Stimulated activated CD4-positive, alpha-beta T cell treated with anti-CD3 and anti-CD28 coated beads, Interleukin-15, amount 100 ng/mL, for 24 hours (primary cell): ENCODE results near the gene STAM.

Source experiments
- DNase-seq: peaks from one replicate; pipeline ENCODE4 v3.0.0-alpha.2; 2020

STAM gene

DNA sequence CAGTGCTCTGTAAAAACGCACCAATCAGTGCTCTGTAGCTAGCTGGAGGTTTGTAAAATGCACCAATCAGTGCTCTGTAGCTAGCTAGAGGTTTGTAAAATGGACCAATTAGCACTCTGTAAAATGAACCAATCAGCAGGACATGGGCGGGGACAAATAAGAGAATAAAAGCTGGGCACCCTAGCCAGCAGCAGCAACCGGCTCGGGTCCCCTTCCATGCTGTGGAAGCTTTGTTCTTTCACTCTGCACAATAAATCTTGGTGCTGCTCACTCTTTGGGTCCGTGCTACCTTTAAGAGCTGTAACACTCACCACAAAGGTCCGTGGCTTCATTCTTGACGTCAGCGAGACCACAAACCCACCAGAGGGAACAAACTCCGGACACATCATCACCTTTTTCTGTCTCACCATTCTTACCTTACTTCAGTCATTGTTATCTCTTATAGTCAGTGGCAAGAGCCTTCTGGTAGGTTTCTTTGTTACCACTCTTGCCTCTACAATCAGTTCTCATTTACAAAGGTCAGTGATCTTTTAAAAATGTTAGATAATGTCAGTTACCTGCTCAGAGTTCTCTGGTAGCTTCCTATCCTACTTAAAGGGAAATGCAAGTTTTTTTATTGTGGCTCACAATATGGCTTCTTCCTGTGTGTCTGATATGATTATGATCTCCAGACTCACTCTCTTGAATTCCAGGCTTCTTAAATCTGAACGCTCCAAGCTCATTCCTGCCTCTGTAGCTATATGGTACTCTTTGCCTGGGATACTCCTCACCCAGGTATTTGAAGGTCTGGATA is 4.5 kb downstream of the STAM start:
- peak; percentile 66 for DNase-seq

DNA sequence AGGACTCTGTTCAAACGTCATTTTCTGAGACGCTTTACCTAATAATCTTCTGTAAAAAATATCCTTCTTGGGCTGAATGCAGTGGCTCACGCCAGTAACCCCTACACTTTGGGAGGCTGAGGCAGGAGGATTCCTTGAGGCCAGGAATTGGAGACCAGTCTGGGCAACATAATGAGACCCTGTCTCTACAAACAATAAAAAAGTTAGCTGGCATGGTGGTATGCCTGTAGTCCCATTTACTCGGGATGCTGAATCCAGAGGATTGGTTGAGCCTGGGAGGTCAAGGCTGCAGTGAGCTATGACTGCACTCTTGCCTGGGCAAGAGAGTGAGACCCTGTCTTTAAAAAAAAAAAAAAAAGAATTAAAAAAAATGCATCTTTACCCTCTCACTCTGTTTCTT is 5.1 kb downstream of the STAM start:
- no peak for DNase-seq

DNA sequence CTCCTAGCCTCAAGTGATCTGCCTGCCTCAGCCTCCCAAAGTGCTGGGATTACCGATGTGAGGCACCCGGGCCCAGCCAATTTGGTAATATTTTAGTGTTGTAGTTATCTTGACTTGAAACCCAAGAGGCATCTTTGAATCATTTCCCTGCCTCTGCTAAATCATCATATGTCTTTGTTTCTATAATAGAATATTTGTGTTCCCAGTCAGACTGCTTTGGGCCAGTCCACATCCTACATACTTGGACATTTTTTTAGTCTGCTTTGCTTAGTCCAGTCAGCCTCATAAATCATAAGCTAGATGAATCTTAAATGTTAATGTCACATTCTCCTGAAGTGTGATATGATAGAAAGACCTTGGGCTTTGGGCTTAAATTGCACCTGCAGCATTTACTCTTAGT is 5.9 kb downstream of the STAM start:
- no peak for DNase-seq

DNA sequence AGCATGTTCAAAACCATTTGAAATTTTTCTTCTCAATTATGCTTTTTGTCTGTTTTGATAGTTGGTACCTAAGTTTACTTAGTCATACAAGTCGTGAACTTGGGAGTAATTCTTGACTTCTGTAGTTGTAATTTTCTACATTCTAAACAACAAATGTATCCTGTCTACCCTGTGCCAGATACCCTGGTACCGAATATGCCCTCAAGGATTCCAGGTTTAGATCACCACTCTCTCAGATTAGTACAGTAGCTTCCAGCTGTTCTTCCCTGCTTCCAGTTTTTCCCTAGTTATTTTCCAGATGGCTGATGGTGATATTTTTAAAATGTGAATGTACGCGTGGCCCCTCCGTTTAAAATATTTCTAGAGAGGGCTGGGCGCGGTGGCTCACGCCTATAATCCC is 6.5 kb downstream of the STAM start:
- DNase-seq = no peak

DNA sequence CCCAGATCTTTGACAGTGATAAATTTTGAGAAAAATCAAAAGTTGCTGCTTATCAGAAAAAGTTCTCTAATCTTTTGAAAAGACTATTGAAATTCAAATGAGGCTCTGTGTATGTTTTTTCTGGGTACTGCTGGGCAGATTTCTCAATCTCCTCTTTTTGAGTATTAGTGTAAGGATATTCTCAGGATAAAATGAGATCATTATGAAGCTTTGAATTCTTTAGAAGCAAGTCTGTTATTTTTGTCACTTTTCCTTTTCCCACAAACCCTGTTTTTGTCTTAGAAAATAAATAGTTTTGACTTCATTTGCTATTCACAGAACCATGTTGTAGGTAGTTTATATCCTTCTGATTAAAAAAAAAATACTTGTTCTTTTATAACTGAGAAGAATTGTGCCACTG is 7.9 kb downstream of the STAM start:
- no peak for DNase-seq

DNA sequence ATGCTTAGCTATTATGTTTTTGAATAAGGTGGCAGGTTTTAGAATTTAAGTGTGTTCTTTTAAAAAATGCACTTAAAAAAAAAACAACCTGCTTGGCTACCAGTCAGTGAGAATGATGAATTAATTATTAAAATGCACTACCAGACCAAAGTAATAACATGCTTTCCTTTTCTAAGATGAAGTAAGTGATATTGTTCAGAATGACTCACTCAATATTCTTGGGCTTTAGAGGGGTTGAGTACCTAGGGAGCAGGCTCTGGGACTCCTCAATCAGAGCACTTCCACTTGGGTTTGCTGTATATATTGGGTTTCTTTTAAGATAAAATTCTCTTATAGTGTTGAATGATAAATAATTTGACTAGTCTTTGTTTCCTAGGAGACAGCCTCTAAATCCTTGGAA is 8.6 kb downstream of the STAM start:
- no peak for DNase-seq

DNA sequence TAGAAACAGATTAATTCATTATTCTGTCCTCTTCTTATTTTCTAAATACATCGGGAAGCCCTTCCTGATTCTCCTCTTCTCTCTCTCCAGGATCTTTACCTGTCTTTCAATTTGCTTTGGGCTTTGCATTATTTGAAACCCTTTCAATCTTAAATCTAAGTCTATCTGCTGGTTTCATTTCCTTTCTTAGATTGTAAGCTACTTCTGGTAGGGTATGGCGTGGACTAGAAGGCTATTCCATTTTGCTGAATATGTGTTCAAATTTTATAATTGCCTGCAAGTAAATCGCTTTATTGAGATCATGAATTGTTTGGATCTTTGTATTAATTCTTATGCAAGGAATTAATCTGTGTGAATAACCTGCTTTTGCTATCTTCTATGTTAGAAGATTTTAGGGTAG is 11.1 kb downstream of the STAM start:
- no peak for DNase-seq

DNA sequence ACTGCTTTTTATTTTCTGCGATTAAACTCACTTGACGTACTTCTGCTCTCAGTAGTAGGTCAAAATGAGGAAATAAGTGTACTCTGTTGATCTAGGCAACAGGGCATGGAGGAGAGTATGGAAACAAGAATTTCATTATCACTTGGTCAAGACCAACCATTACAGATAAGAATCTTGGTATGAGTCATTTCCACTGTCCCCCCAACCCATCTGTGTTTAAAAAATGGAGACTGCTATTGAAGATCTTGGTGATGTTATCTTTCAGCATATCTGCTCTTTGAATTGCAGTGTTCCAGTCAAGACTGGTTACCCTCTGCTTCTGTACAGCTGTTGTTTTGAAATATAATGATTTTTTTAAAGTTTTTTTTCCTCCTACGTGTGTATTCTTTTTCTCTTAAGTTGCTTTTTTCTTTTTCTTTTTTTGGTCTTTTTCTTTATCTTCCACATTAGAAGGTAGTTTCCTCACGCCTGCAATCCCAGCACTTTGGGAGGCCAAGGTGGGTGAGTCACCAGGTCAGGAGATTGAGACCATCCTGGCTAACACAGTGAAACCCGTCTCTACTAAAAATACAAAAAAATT is 11.7 kb downstream of the STAM start:
- DNase-seq = no peak

DNA sequence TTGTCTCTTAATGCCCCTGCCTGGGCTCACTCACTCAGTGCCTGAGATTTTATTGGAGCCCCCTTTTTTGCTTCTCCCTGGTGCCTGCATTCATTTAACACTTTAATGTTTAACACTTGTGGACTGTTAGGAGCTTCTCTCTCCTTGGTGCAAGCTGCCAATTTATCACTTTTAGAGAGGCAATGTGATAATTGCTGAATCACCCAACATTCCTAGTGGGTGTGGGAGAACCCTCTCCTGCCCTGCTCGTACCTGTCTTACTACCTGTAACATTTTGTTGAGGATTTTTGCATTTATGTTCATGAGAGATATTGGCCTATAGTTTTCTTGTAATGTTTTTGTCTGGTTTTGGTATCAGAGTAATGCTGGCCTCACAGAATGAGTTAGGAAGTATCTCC is 13.2 kb downstream of the STAM start:
- DNase-seq = no peak

DNA sequence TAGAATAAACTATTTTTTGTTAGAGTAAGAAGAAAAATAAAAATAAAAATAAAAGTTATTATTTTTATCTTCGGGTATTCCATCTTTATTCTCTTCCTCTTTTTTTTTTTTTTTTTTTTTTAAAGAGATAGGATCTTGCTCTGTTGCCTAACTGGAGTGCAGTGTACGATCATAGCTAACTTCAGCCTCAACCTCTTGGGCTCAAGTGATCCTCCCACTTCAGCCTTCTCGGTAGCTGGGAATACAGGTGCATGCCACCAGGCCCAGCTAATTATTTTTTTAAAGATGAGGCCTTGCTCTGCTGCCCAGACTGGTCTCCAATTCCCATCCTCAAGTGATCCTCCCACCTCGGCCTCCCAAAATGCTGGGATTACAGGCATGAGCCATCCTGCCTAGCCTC is 15.4 kb downstream of the STAM start:
- DNase-seq = no peak

DNA sequence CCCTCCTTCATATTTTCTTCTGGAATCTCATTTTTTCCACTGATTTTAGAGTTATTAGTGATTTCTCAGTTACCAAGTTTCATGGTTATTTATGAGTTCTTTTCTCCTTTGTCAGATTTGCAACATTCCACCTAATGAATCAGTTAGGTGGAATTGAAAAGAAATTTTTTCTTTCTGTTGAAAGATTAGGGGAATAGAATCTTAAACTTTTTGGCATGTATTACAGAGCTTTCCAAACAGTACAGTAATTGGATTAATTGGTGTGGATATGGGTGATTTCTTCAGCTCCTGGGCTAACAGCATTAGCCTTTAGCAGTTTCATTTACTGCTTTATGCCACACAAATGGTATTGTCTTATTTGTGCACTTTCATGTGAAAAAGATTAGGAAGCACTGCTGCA is 17.0 kb downstream of the STAM start:
- DNase-seq = no peak

DNA sequence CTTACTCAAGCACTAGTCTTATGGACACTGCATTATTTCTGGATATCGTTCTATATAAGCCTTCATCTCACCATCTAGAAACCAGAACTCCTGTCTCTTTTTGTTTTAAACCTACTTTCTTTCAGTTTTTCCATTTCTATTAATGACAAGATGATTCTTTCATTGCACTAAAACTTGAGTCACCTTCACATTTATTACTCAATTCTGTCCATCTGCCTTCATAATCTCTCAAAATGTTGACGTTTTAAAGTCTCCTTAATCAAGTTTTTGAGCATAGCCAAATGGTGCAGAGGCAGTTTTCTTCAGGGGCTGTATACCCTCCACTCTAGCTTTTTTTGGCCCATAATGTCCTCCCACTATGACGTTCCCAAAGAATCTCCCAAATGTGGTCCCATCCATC is 17.6 kb downstream of the STAM start:
- DNase-seq = no peak

DNA sequence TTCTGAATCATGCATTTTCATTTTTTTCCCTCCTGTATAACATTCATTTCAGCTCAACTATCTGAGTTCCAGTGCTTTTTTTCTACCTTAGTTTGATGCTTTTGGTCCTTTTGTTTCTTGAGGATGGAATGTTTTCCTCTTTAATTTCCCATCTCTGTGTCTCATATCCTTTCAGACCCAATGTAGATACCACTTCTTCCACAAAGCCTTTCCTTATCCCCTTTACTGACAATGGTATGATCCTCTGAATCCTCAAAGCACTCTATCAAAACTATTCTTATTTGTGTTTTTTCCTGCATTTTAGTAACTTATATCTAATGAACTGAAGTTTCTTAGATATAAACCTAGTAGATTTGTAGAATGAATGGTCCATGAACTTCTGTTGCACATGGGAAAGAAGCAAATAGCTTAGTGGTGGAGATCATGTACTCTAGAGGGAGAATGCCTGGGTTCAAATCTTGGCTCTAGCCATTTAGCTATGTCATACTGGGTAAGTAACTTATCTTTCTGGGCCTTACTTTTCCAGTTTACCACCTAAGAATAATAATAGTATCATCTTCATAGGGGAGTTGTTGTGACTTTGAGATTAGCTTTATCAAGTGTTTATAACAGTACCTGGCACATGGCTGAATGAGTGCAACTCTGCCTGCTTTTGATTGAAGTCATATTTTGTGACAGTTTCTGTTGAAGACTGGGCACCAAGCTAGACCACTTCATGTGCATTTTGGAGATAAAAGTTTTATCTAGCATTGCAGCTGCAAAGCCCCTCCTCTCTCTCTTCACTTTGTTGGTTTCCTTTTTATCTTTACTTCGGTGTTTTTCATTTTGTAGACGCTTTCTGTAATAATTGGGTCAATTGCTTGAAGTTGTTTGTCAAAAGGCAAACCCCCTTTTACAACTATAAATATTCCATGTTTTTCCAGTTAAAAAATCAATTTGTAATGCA is 18.5 kb downstream of the STAM start:
- no peak for DNase-seq

DNA sequence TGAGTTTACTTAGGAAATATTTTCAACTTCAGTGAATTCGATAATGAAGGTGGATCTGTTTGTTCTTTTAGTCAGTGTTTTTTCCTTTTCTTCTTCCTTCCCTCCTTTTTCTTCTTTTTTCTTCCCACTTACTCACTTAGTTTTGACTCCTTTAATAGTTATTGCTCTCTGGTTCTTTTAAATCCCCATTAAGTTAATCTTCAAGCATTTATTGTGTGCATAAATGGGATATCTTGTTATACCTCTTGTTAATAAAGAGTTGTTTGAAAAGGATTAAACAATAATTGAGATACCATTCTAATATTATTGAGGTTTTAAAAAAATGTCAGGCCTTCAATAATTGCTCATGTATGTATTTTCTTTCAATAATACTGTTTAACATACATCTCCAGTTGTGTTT is 19.5 kb downstream of the STAM start:
- DNase-seq = no peak

DNA sequence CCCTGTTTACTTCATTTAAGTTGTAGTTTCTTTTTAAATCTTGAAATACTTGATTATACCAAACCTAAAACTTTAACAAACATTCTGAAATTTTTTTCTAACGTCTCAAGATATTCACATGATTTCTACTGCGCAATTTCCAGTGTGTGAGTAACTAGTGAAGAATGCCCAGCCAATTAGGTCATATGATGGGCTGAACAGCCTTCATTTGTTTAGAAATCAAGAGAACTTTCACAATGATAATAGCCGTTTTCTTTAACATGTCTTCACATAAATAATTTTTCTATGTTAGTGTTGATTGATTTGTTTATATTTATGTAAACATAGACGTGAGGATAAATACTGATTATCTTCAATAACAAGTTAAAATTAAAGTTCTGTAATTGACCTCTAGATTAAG is 21.8 kb downstream of the STAM start:
- no peak for DNase-seq

DNA sequence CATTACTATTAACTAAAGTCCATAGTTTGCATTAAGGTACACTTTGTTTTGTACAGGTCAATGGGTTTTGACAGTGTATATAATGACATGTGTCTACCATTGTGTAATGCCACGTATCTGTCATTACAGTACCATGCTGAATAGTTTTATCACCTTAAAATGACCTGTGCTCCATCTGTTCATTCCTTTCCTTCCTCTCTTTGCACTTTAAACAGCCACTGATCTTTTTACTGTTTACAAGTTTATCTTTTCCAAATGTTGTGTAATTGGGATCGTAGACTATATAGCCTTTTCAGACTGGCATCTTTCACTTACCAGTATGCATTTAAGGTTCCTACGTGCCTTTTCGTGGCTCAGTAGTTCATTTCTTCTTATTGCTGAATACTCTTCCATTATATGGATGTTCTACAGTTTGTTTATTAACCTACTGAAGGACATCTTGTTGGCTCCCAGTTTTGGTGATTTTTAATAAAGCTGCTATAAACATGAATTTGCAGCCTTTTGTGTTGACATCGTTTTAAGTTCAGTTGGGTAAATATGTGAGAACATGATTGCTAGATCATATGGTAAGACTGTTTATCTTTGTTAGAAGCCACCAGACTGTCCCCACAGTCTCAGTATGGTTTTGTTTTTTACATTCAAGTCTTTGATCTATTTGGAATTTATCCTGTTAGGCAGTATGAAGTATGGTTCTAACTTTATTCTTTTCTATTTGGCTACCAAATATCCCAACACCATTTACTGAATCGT is 24.7 kb downstream of the STAM start:
- DNase-seq = no peak

DNA sequence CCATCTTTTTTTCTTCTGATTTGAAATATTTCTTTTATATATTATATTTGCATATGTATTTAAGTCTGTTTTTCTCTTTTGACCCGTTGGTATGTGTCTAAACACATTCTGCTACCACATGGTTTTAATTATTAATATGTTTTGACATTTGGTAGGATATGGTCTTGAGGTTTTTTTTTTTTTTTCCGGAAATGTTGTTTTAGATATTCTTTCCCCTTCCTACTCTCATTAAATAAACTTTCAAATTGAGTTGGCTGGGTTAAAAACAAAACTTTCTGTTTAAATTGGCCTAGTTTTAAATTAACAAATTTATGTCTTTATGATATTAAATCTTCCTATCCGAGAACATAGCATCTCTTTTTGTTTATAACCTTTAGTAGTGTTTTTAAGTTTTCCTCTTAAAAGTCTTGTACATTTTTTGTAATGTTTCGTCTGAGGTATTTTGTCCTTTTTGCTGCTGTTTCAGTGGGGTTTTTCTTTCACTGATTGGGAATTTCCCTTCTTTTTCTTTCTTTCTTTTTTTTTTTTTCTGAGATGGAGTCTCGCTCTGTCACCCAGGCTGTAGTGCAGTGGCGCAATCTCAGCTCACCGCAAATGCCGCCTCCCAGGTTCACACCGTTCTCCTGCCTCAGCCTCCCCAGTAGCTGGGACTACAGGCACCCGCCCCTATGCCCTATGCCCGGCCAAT is 25.4 kb downstream of the STAM start:
- peak; percentile 64 for DNase-seq

DNA sequence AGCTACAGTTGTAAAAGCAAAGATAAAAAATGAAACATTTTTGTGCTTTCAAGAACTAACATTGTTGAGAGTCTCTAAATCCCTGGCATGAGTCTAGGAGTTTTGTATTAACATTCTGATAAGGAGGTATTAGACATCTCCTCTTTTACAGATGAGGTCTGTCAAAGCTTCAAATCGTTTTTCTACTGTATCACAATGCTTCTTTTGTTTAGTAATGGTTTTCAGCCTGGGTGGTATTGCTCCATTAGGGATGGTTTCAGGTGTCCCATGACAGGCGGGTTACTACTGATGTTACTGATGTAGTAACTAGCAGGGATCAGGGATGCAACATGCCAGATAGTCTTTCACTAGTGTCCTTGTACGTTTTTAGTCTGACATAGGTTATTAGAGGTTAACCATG is 27.4 kb downstream of the STAM start:
- DNase-seq = no peak

DNA sequence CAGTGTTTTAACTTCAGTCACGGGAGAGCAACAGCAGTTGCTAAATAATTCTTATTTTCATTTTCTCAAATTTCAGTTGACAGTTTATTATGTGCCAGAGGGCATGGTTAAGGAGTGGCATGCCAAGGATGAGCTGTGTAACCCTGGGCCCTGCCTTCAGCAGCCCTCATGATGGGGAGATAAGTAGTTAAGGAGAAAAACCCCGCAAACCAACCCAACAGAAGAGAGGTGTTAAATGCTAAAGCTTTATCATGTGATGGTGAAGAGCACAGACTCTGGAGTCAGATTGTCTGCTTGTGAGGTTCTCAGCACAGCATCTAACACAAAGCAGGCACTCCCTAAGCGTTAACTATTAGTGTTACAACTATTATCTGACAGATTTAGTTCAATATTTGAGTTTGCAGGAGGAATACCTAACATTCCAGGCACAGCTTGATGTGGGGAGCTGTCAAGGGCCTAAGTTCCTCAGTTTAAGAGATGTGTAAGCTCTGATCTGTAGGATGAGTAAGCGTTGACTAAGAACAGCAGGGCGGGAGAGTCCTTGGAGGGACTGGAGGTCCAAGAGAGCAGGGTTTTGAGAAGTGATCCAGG is 29.6 kb downstream of the STAM start:
- no peak for DNase-seq

DNA sequence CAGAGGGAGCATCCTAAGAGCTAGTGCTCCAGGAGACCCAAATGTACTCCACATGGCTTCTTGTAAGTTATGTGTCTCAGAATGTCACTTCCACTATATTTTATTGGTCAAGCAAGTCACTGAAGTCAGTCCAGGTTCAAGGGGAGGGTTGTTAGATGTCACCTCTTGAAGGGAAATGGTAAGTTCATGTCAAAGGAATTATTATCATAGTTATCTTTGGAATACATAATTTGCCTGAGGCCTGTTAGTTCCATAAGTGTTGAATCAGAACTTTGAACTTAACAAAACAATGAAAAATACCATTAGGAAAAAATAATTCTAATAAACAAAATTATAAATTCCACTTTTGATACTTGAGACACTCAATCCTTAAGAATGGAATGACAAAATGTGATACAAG is 30.6 kb downstream of the STAM start:
- DNase-seq = no peak

DNA sequence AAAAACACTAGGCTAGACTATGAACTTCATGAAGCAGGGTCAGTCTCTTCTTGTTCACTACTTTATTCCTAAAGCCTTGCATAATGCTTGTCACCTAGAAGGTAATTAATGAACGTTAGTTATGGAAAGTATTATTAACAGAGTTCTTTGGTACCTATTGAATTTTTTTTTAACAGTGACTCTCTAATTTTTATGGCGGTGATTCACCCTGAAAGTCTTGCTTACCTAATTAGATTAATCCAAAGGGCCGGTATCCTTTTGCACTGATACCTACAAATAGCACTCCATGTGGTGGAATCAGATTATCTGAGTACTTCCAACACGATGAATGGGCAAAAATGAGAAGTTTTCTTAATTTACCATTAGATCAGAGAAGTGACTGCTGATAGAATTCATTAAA is 31.7 kb downstream of the STAM start:
- no peak for DNase-seq

DNA sequence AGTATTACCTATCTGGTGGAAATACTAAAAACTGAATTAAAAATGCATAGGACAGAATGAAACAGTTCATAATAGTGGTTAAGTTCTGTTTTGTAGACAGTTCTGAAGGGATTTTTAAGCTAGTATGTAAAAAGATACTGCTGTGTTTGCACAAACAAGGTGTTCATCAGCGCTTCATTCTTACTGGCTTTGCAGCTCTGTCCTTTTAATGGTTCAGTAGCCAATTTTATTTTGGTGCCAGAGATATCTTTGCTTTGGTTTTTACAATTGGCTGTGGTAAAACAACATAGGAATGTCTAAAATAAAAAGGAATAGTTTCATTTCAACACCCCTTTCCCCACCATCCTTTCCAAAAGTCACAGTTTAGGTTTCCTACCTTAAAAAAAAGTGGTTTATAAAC is 33.0 kb downstream of the STAM start:
- DNase-seq = no peak
